ENCODE data around the gene PTPRM.

The PTPRM gene

DNA sequence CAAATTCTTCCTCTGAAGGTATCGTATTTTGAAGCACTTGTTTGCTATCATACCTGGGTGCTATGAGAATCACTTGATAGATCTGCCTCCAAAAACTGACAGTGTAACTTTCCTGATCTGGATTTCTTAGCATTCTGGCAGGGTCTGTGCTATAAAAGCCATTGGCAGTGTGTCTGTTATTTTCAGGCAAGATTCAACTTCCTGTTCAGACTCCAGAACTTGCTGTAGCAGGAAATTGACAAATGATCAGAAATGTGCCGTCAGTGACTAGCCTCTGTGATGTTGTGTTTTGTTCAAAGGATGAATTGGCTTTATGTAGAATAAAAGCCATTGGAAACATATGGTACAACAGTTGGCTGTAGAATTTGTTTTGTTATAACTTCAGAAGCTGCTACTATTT, 273.3 kb downstream of the PTPRM start:
- peak; percentile 25 to 26 for DNase-seq (ENCODE audit: low read depth in 2 of 2)
- TF ChIP-seq, protein P1, sequence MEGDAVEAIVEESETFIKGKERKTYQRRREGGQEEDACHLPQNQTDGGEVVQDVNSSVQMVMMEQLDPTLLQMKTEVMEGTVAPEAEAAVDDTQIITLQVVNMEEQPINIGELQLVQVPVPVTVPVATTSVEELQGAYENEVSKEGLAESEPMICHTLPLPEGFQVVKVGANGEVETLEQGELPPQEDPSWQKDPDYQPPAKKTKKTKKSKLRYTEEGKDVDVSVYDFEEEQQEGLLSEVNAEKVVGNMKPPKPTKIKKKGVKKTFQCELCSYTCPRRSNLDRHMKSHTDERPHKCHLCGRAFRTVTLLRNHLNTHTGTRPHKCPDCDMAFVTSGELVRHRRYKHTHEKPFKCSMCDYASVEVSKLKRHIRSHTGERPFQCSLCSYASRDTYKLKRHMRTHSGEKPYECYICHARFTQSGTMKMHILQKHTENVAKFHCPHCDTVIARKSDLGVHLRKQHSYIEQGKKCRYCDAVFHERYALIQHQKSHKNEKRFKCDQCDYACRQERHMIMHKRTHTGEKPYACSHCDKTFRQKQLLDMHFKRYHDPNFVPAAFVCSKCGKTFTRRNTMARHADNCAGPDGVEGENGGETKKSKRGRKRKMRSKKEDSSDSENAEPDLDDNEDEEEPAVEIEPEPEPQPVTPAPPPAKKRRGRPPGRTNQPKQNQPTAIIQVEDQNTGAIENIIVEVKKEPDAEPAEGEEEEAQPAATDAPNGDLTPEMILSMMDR (IDR thresholded peaks at IDR 0.05; ENCODE audit: low read depth, low read length): no peak
- H3K4me3 ChIP-seq (replicated peaks in 1 of 2; ENCODE audit: low read depth in 2 of 2, low read length in 2 of 2): no peak overlapping the region

DNA sequence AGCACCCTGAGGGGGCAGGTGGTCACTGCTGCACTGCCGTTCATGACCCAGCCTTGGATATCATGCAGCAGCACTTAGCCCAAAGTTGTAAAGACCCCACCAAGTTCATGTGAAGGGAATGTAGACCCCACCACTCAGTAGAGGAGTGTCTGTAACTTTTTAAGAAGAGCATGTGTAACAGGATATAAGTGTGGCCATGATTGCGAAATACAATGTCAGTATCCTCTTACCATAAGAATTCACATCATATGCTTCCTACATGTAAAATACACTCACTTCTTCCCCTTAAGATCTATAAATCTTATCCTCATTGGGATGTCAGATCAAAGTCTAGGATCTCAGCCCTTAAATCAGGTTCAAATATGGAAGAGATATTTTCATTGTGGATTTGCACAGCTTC, 276.9 kb downstream of the PTPRM start:
- TF ChIP-seq, protein P1 (IDR thresholded peaks at IDR 0.05; ENCODE audit: low read depth, low read length): no peak
- peak; percentile 23 to 44 for DNase-seq (ENCODE audit: low read depth in 2 of 2)

DNA sequence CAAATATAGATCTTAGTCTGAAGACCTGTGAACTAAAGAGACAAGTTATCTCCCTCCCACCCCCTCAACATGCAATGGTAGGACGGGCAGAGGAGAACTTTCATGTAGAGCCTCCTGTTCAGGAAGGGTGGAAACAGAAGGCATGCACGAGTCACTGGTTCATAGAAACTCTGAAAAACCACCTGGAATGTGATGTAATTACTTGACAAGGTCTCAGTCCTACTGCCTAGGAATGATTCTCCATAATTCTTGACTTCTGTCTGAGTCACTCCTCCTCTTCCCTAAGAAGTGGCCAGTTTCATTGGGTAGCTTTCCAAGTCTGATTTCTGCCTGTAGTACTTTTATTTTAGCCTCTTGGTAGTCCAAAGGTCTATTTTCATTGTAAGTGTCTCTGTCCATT, 277.3 kb downstream of the PTPRM start:
- H3K4me3 ChIP-seq (replicated peaks in 1 of 2; ENCODE audit: low read depth in 2 of 2, low read length in 2 of 2): no peak overlapping the region
- DNase-seq (ENCODE audit: low read depth in 2 of 2): peak in 1 of 2 donors; percentile 45
- TF ChIP-seq, protein P1 (IDR thresholded peaks at IDR 0.05; ENCODE audit: low read depth, low read length): no peak

More for the DNA sequence above, 276.9 kb downstream of the PTPRM start:
- no peak overlapping the region for H3K4me3 ChIP-seq (replicated peaks in 1 of 2; ENCODE audit: low read depth in 2 of 2, low read length in 2 of 2)

DNA sequence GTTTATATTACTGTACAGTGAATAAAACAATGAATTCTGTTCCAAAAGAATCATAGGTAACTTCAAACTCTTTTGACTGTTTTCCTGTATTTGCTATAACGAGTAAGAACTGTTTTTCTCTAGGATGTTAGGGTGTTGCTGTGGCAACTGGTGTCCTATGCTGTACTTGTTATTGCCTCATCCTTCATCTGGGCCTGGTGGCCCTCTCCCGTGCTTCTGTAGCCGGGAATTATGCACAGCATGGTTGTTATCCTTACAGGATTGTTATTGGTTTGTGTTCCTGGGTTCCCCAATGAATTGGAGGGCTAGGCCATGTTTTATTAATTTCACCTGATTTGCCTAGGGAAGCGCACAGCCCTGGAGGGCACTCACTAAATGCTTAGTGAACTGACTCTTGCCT, 279.2 kb downstream of the PTPRM start:
- DNase-seq (ENCODE audit: low read depth in 2 of 2): peak in 1 of 2 donors; percentile 21
- TF ChIP-seq, protein P1 (IDR thresholded peaks at IDR 0.05; ENCODE audit: low read depth, low read length): no peak
- no peak overlapping the region for H3K4me3 ChIP-seq (replicated peaks in 1 of 2; ENCODE audit: low read depth in 2 of 2, low read length in 2 of 2)

DNA sequence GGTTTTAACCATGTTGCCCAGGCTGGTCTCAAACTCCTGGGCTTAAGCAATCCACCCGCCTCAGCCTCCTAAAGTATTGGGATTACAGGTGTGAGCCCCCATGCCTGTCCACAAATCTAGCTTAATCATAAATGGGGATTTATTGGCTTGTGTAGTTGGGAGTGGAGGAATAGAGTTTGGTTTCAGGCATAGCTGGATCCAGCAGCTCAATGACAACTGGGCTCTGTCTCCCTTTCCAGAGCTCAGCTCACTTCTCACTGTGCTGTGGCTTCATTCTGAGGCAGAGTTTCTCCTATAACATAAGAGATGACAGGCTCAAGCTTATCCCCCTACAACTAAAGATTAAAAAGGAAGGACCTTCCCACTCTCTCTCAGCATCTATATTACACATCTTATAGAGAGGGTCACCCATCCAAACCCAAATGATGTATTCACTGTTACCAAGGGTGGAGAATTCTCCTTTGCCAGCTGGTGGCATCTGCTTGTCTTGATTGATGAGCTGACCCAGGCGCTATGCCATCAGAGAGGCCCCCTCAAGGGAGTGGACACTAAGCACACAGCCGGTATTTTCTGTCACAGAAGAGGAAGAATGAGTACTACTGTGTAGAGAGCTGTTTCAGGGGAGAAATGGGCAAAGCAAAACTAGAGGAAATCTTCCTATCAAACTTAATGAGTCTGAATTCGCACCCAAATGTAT, 280.4 kb downstream of the PTPRM start:
- DNase-seq (ENCODE audit: low read depth in 2 of 2): no peak
- no peak overlapping the region for H3K4me3 ChIP-seq (replicated peaks in 1 of 2; ENCODE audit: low read depth in 2 of 2, low read length in 2 of 2)
- TF ChIP-seq, protein P1 (IDR thresholded peaks at IDR 0.05; ENCODE audit: low read depth, low read length): no peak

DNA sequence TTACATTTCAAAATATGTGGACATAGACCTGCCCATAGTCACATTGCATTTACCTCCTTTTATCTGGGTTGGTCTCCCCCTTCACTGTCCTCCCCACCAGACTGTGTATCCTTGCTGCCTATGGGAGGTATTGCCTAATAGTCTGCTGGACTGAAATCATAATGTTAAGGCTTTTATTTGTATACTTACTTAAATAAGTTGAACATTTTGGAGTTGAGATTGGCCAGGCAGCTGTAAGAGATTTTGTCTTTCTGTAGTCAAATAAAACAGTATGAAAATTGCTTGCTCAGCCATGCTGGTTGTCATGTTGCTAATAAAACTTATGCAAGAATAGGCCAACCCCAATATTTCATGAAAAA, 280.9 kb downstream of the PTPRM start:
- no peak overlapping the region for H3K4me3 ChIP-seq (replicated peaks in 1 of 2; ENCODE audit: low read depth in 2 of 2, low read length in 2 of 2)
- DNase-seq (ENCODE audit: low read depth in 2 of 2): peak in 1 of 2 donors; percentile 9
- TF ChIP-seq, protein P1 (IDR thresholded peaks at IDR 0.05; ENCODE audit: low read depth, low read length): no peak

DNA sequence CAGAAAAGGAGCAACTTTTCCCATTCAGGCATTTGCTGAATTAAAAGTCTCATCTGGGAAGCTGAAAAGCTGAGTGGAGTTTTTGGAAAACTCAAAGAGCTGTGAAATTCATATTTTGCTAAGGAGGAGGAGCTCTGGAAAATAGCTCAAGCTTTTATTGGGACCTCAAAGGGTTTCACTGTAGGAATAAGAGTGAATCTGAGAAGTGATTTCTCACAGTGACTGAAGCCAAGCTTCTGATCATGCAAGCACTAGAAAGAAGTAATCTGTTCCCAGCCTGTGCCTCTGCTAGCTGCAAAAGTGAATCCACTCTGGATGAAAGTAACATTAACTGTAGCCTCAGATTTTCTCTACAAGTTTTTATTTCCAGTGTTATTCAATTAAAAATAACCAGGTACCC, 283.3 kb downstream of the PTPRM start:
- no peak overlapping the region for H3K4me3 ChIP-seq (replicated peaks in 1 of 2; ENCODE audit: low read depth in 2 of 2, low read length in 2 of 2)
- TF ChIP-seq, protein P1 (IDR thresholded peaks at IDR 0.05; ENCODE audit: low read depth, low read length): no peak
- no peak for DNase-seq (ENCODE audit: low read depth in 2 of 2)
